ENCODE data around the gene ABCC8. TPM values are rescaled to one million over a fixed set of nuclear protein-coding genes. Genes with fewer than 3 reads are reported as not detected.

Gene ABCC8
- polyA plus RNA-seq, 2 of the 4 experiments (the other 2 are of a cell fraction) = 1.1 to 2.0 TPM

GRCh38 chr11:17431139-17431538, 45.5 kb downstream of the ABCC8 start:
- no peak for ATAC-seq
- TF ChIP-seq REST (IDR thresholded peaks at IDR 0.05) (no peak), NR3C1 (IDR thresholded peaks at IDR 0.05) (no peak), HOXA7 (CRISPR knock-in tag; IDR thresholded peaks at IDR 0.05) (no peak), NPAS2 (CRISPR knock-in tag; IDR thresholded peaks at IDR 0.05; ENCODE audit: borderline replicate concordance) (no peak), ELK1 (IDR thresholded peaks at IDR 0.05; ENCODE audit: low read depth, low read length) (no peak), JUNB (IDR thresholded peaks at IDR 0.05) (no peak), FOSB (CRISPR knock-in tag; IDR thresholded peaks at IDR 0.05) (no peak), ZC3H11A (IDR thresholded peaks at IDR 0.05) (no peak)
- Histone ChIP-seq H3K9me3 (no peaks in the 10 kb centered on the region), H3K4me1 (no peaks in the 10 kb centered on the region), H3K27ac (no peak overlapping the region), H3K4me3 (no peak overlapping the region), H3K4me2 (no peak overlapping the region)
- no peak for FAIRE-seq
- WGBS (ENCODE audit: missing lambda C conversion rate) = 68% methylated on average over 3 of the region's 8 CpGs
- no peak for DNase-seq (ENCODE audit: low read depth in 1 of 2, low spot score in 1 of 2)
- ChIA-PET CTCF (interaction anchor here (1.4 to 2.7 kb wide), 5 partner anchors 9 to 73 kb away, joined by 3 to 9 read pairs (median 7); no protein-coding TSS in a partner anchor), POLR2A (no interaction called here)

DNA sequence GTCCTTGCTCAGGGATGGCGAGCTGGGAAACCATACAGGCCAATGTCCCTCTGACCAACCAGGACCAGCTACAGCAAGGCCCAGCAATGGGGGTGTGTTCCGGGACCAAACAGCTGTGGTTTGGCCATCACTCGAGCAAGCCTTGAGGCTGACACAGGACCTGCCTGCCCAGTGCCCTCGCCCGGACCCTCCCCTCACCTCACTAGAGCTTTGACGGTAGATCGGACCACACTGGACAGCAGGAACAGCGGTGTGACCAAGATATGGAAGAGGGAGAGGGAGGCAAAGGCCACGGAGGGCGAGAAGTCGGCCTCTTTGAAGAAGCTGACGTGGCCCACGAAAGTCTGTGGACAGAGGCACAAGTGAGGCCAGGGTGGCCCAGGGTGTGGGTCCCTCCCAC, 46.0 kb downstream of the ABCC8 start:
- H3K9me3 ChIP-seq = no peaks in the 10 kb centered on the region
- TF ChIP-seq HOXB5 (CRISPR knock-in tag; IDR thresholded peaks at IDR 0.05) (no peak), HMGXB4 (CRISPR knock-in tag; IDR thresholded peaks at IDR 0.05; ENCODE audit: borderline replicate concordance) (no peak), JUN (IDR thresholded peaks at IDR 0.05) (no peak), HOXB13 (CRISPR knock-in tag; IDR thresholded peaks at IDR 0.05; ENCODE audit: low read depth) (no peak), CBX8 (IDR thresholded peaks at IDR 0.05) (no peak), CEBPB (IDR thresholded peaks at IDR 0.05) (no peak), ESRRA (IDR thresholded peaks at IDR 0.05; ENCODE audit: borderline replicate concordance, low read length) (no peak), POLR2AphosphoS2 (conservative IDR thresholded peaks at IDR 0.05; ENCODE audit: low read length) (no peak), MAZ (IDR thresholded peaks at IDR 0.05; ENCODE audit: borderline replicate concordance, low read depth, low read length) (no peak), BHLHE40 (IDR thresholded peaks at IDR 0.05; ENCODE audit: low read depth, low read length) (no peak), ZC3H11A (IDR thresholded peaks at IDR 0.05) (no peak)
- TF ChIP-seq, protein P1, sequence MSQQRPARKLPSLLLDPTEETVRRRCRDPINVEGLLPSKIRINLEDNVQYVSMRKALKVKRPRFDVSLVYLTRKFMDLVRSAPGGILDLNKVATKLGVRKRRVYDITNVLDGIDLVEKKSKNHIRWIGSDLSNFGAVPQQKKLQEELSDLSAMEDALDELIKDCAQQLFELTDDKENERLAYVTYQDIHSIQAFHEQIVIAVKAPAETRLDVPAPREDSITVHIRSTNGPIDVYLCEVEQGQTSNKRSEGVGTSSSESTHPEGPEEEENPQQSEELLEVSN (IDR thresholded peaks at IDR 0.05; ENCODE audit: borderline replicate concordance, low read depth) = no peak
- FAIRE-seq (no peak), ATAC-seq (no peak), DNase-seq (ENCODE audit: low read depth in 1 of 2, low spot score in 1 of 2) (no peak)
- no peak overlapping the region for H3K4me2 ChIP-seq
- POLR2A ChIA-PET = no interaction called here
- 80% methylated on average over 11 of the region's 13 CpGs for WGBS (ENCODE audit: missing lambda C conversion rate)
- no peaks in the 10 kb centered on the region for H3K4me1 ChIP-seq
- H3K4me3 ChIP-seq = no peak overlapping the region
- no peak overlapping the region for H3K27ac ChIP-seq
- CTCF ChIA-PET = interaction anchor here (1.2 to 2.7 kb wide), 8 partner anchors 9 to 201 kb away, joined by 3 to 9 read pairs (median 4); partner anchors contain the start of gene KCNJ11

Data from A549 (cell line).